H1 (cell line): ENCODE data around the gene DLG1.

Experiments used
- BRCA1 ChIP-seq: IDR thresholded peaks from 2 replicates; pipeline ENCODE4 v1.6.1; 2012; ENCODE audit warnings: low read depth, low read length, improper control_type of control experiment
- CTCF ChIP-seq, 3 experiments: IDR thresholded peaks; 1 replicate in 2 of 3; 2 replicates in 1 of 3; pipeline versions ENCODE4 v1.5.1 to v1.6.1; 2011; ENCODE audit warnings: low read length in 3 of 3, mild to moderate bottlenecking in 3 of 3, inconsistent platforms in 2 of 3, low read depth in 1 of 3, moderate library complexity in 1 of 3; ENCODE audit not compliant: insufficient read depth in 1 of 3; ENCODE audit errors: control extremely low read depth in 1 of 3
- EP300 ChIP-seq, 2 experiments: IDR thresholded peaks; 1 replicate in 1 of 2; 2 replicates in 1 of 2; pipeline ENCODE4 v1.6.1; 2011 to 2012; ENCODE audit warnings: low read depth in 2 of 2, low read length in 2 of 2, mild to moderate bottlenecking in 2 of 2, borderline replicate concordance in 1 of 2, inconsistent platforms in 1 of 2, moderate library complexity in 1 of 2
- GABPA ChIP-seq: IDR thresholded peaks from 2 replicates; pipeline ENCODE4 v1.6.1; 2011; ENCODE audit warnings: mild to moderate bottlenecking, low read length, moderate library complexity, borderline replicate concordance; ENCODE audit not compliant: insufficient read depth
- POLR2A ChIP-seq, 2 experiments: IDR thresholded peaks; 1 replicate in 1 of 2; 2 replicates in 1 of 2; pipeline ENCODE4 v1.6.1; 2011; ENCODE audit warnings: low read depth in 2 of 2, low read length in 2 of 2, mild to moderate bottlenecking in 2 of 2; ENCODE audit errors: control extremely low read depth in 1 of 2
- RAD21 ChIP-seq, 2 experiments: IDR thresholded peaks in 1 of 2; conservative IDR thresholded peaks in 1 of 2; 2 replicates each; pipeline ENCODE4 v1.6.1; 2011; ENCODE audit warnings: low read depth in 2 of 2, low read length in 2 of 2, improper control_type of control experiment in 1 of 2, inconsistent platforms in 1 of 2, mild to moderate bottlenecking in 1 of 2, moderate library complexity in 1 of 2

GRCh38 chr3:197292648-197293047 lies 5.8 kb downstream of the DLG1 start:
- no peak for TF ChIP-seq BRCA1
- no peak for TF ChIP-seq EP300 (IDR thresholded peaks at IDR 0.05; ENCODE audit: borderline replicate concordance in 1 of 2, low read depth in 2 of 2, low read length in 2 of 2)
- no peak for TF ChIP-seq POLR2A (IDR thresholded peaks at IDR 0.05; ENCODE audit: control extremely low read depth in 1 of 2, low read depth in 2 of 2, low read length in 2 of 2)
- TF ChIP-seq CTCF (IDR thresholded peaks at IDR 0.05; ENCODE audit: control extremely low read depth in 1 of 3, insufficient read depth in 1 of 3, low read depth in 1 of 3, low read length in 3 of 3): no peak
- TF ChIP-seq RAD21 (IDR thresholded peaks at IDR 0.05 in 1 of 2, conservative IDR thresholded peaks at IDR 0.05 in 1 of 2; ENCODE audit: low read depth in 2 of 2, low read length in 2 of 2): no peak
- TF ChIP-seq GABPA: no peak
